Measurements from ENCODE around the gene RC3H1.
"Not testable (repeated sequence)": the region's sequence is repeated elsewhere in the genome, so short reads cannot be mapped to it uniquely, and the experiment has no call there.

The RC3H1 gene

DNA sequence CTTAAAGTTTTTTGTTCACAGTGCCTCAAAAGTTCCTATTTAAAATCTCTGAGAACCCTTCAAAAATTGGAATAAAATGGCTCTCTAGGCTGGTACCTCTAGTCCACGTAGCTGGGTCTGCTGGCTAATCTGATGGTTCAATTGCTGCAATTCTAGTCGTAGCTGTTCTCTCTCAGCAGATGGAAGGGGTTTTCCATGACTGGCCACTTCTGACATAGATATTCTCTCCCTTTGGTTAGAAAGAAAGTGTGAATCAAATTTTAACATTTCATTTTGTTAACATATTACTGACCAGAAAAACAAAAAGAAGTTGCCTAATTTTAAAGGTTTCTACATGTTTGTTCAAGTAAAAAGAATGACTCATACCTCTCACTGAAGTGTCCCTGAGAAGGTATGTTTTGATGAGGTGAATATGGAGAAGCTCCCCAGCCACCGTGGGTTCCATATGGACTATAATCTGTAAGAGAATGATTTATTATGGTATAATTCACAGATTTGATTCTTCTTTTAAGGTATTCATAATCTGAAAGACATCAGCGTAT is 75.7 kb downstream of the RC3H1 start:
- no peak for DNase-seq

GRCh38 chr1:173937062-173937461 is 85.1 kb downstream of the RC3H1 start:
- no peak for DNase-seq

GRCh38 chr1:173934440-173934839 is 87.7 kb downstream of the RC3H1 start:
- no peak for DNase-seq

DNA sequence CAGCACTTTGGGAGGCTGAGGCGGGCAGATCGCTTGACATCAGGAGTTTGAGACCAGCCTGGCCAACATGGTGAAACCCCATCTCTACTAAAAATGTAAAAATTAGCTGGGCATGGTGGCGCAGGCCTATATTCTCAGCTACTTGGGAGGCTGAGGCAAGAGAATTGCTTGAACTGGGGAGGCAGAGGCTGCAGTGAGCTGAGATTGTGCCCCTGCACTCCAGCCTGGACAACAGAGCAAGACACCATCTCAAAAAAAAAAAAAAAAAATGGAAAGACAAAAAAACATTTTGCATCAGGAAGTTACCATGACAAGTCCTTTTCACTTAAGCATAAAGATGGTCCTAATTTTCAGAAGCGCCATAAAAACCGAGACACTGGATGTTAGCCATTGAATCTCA is 91.6 kb downstream of the RC3H1 start:
- DNase-seq = not testable (repeated sequence)

- DNase-seq = no peak
Measured at GRCh38 chr1:173925306-173926242, 96.6 kb downstream of the RC3H1 start.

- DNase-seq = no peak
Measured at GRCh38 chr1:173920861-173921260, 101.3 kb downstream of the RC3H1 start.

DNA sequence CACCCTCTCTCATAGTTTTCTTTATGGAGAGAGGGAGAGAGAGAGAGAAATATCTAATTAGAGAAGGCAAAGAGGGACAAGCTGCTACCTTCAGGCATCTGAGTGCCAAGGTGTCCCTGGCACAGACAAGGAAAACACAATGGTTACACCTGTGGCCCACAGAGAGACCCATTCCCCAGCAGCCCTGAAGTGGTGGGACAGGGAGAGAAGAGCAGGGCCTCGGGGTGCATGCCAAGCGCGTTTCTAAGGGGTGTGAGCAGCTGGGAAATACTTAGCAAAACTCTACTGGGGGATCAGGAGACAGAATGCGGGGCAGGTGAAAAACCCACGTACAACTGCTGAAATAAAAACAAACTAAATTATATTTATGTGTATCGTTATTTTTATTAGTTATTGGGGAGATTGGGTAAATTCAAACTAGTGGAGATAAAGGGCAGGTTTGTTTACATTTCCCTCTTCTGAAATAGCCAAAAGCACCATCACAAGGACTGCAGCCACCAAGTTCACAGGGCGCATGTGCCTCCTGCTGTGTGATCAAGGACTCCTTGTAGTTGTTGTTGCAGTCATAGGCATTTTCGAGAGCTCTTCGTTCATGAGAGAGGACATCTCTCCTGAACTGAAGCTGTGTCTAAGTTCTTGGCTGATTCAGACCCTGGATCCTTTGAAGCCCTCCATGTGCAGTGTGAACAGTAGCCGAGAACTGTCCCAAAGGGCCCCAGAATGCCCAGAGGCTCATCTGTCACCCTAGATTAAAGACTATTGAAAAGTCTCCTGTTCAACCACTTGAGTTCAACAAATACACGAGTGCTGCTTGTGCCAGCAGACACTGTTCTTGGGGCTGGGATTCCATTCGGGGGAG is 104.3 kb downstream of the RC3H1 start:
- no peak for DNase-seq

DNA sequence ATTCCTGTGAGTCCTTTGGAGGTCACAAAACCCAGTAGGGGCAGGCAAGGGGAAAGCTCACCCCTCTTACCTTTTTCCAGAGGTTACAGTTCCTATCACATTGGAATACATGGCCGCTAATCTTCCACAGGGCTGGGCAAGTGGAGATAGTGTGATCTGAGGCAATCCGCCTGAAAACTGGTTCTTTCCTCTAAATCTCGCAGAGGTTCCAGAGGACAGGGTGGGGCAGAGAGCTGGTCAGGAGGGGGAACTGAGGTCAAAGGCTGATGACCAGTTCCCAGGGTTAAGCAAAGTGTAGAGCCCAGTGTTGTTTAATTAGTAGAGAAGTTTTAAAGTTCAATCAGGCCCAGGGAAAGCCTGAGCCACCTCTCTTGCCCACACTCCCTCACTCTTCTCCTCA is 105.0 kb downstream of the RC3H1 start, which contains the start of gene SERPINC1:
SERPINC1 (minus strand) TSS at position 179 of the 400 bp plus-strand sequence; CDS start at position 111, 68 bp downstream.
- no peak for DNase-seq

DNA sequence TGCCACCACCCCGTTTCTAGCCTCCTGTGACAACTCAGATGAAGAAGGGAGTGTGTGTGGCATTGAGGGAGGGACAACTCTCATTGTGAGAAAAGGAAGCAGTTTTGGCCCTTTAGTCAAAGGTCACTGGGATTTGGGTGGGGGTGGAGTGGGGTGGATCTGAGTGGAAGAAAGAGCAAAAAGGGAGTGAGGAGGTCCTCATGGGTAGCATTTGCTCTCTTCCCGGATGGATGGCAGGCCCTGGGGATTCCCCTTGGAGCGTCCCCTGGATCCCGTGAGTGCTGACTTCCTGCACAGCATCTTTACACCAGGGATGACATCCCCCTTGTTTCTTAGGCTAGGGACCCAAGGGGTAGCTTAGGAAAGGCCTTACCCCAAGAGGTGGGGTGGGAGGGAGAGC is 105.5 kb downstream of the RC3H1 start:
- no peak for DNase-seq

- DNase-seq = no peak
Measured at GRCh38 chr1:173915596-173915995, 106.6 kb downstream of the RC3H1 start.

DNA sequence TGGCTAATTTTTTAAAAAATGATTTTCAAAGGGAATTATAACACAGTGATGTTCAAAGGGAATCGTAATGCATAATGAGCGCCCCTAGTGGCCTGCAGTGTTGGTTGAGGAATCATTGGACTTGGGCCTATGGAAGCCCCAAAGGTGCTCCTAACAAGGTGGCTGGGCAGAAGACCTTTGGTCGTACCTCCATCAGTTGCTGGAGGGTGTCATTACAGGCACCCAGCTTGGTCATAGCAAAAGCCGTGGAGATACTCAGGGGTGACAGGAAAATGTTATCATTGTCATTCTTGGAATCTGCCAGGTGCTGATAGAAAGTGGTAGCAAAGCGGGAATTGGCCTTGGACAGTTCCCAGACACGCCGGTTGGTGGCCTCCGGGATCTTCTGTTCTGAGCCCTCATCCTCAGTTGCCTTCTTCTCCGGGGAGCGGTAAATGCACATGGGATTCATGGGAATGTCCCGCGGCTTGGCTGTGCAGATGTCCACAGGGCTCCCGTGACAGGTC is 107.7 kb downstream of the RC3H1 start:
- DNase-seq = peak; percentile 19

- DNase-seq = no peak
Measured at GRCh38 chr1:173913111-173913510, 109.0 kb downstream of the RC3H1 start.

- DNase-seq = no peak
Measured at GRCh38 chr1:173903827-173904531, 118.2 kb downstream of the RC3H1 start.

DNA sequence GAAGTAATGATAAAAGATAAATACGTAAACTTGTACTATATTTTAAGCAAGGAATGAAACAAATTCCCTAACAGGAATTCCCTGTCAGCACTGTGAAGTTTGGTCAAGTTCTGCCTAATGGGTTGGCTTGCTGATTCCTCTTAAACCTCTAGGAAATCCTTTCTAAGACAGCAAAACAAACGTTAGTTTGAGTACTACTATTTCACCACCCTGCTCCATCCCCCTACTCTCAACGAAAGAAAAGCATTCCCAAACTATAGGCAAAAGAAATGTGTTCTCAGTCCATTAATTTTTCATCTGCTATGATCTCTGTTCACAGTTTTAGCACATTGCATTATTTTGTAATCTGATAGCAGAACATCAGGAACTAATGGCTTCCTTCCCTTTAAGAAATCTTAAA is 121.2 kb downstream of the RC3H1 start:
- DNase-seq = no peak

- DNase-seq = no peak
Measured at GRCh38 chr1:173900427-173900826, 121.7 kb downstream of the RC3H1 start.

DNA sequence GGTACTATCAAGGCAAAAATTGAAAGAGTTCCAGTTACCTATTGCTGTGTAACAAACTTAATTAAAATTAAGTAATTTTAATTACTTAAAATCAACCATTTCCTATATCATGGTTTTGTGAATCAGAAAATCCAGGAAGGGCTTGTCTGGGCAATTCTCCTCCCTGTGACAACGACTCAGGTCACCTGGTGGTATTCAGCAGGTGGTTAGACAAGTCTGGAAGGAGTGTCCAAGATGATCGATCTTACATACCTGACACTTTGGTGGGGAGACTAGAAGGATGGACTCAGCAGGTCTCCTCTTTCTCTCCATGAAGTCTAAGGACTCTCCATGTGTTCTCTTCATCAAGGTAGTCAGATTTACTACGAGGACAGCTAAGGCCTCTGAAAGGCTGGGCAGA is 128.0 kb downstream of the RC3H1 start:
- DNase-seq = no peak

DNA sequence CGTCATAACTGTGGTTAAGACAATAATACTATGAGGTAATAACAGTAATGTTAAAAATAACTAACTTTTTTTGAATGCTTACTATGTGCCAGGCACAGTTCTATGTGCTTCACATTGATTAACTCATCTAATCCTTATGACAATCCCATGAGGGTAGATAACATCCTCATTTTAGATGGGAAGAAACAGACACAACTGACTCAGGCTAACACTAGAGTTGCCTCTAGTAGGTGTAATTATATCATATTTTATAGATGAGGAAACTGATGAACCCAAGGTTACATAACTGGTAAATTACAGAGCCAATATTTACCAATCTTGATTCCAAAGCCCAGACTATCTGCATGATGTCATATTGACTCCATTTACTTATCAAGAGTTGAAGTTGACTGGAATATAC is 128.5 kb downstream of the RC3H1 start:
- no peak for DNase-seq

DNA sequence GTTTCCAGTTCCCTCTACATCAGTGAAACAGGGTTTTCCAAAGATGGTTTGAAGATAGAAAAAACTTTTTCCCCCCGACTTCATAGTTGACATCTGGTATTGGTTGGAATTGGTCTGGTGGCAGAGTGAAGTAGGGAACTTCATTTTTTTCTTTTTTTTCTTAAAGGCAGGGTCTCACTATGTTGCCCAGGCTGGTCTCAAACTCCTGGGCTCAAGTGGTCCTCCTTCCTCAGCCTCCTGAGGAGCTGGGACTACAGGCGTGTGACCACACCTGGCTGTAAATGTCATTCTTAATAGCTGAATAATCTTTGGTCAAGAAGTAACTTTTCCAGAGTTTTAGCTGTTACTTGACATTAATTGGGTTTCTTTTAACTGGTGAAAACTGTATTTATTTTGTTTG is 132.3 kb downstream of the RC3H1 start:
- no peak for DNase-seq

GRCh38 chr1:173888749-173889148 is 133.4 kb downstream of the RC3H1 start:
- no peak for DNase-seq

- no peak for DNase-seq
Measured at GRCh38 chr1:173887627-173888026, 134.5 kb downstream of the RC3H1 start.

GRCh38 chr1:173886746-173887611 is 135.2 kb downstream of the RC3H1 start:
- DNase-seq = no peak

DNA sequence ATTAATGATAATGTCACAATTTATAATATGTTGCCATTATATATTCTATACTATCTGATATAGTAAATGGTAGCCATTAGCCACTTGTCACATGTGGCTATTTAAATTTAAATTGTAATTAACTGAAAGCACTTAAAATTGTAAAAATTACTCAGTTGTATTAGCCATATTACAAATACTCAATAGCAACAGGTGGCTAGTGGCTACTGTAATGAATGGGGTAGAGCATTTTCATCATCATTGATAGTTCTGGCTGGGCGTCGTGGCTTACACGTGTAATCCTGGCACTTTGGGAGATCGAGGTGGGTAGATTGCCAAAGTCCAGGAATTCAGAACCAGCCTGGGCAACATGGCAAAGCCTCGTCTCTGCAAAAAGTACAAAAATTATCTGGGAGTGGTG is 137.5 kb downstream of the RC3H1 start:
- DNase-seq = no peak
